Fibroblast of lung (primary cell): ENCODE data around the gene DTYMK.

ENCODE experiments used
- EZH2 ChIP-seq: IDR thresholded peaks from 2 replicates; pipeline ENCODE4 v1.5.1; 2012; ENCODE audit warnings: low read length, control low read depth, mild to moderate bottlenecking; ENCODE audit errors: missing control alignments
- TF ChIP-seq, protein P1 (sequence below), 2 donors: IDR thresholded peaks in 1 of 2; conservative IDR thresholded peaks in 1 of 2; 1 replicate in 1 of 2; 2 replicates in 1 of 2; pipeline ENCODE4 v1.5.1; 2011 to 2012; ENCODE audit warnings: low read length in 2 of 2, control low read depth in 1 of 2, inconsistent platforms in 1 of 2, low read depth in 1 of 2, mild to moderate bottlenecking in 1 of 2

DNA sequence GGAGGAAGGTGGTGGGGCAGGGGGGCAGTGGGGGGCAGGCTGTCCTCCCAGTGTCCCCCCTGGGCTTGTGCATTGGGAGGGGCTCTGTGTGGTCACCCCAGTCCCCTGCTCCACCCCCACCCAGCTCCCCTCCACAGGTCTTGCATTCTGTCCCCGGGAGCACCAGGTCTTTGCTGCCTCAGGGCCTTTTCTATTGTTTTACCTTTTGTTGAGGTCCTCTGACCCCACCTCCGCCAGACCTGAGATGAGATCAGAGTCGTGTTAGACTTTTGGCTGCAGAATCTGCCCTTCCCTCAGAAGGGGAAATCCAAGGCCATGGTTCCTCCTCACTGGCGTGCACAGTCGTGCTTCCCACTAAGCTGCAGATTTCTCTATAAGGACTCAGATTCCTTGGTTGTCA lies 28.3 kb downstream of the DTYMK start:
- TF ChIP-seq, protein P1, sequence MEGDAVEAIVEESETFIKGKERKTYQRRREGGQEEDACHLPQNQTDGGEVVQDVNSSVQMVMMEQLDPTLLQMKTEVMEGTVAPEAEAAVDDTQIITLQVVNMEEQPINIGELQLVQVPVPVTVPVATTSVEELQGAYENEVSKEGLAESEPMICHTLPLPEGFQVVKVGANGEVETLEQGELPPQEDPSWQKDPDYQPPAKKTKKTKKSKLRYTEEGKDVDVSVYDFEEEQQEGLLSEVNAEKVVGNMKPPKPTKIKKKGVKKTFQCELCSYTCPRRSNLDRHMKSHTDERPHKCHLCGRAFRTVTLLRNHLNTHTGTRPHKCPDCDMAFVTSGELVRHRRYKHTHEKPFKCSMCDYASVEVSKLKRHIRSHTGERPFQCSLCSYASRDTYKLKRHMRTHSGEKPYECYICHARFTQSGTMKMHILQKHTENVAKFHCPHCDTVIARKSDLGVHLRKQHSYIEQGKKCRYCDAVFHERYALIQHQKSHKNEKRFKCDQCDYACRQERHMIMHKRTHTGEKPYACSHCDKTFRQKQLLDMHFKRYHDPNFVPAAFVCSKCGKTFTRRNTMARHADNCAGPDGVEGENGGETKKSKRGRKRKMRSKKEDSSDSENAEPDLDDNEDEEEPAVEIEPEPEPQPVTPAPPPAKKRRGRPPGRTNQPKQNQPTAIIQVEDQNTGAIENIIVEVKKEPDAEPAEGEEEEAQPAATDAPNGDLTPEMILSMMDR (conservative IDR thresholded peaks at IDR 0.05 in 1 of 2, IDR thresholded peaks at IDR 0.05 in 1 of 2; ENCODE audit: low read depth in 1 of 2, low read length in 2 of 2): no peak
- no peak for TF ChIP-seq EZH2
